Measurements from ENCODE around the gene PRKCA.

The PRKCA gene

DNA sequence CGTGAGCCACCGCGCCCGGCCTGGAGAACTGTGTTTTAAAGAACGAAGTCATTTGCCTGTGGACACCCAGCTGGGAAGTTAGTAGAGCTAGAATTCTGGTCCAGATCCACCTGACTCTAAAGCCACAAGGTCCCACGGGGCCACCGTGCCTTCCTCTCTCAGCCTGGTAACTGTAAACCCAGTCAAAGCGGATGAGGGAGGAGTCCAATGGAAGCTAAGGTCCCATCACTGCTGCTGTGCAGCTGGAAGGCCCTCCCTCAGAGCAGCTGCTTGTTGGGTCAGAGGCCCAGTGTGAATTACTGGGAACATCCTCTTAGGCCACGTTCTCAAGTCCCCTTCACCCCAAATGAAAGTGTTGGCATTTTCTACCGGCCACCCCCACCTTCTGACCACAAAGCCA, 483.7 kb downstream of the PRKCA start:
- no peak overlapping the region for H2AFZ ChIP-seq (ENCODE audit: low read depth, low read length)
- peaks cover 3% of the 10 kb centered on the region; the same call in 1 of the 2 replicates for H3K4me1 ChIP-seq (ENCODE audit: low read length)
- no peaks in the 10 kb centered on the region for H3K27me3 ChIP-seq (ENCODE audit: low read depth, low read length)
- H3K4me3 ChIP-seq (ENCODE audit: low read length), result no peak overlapping the region
- no peaks in the 10 kb centered on the region for H3K36me3 ChIP-seq (replicated peaks; ENCODE audit: low read depth, low read length)
- no peak overlapping the region for H3K9ac ChIP-seq (ENCODE audit: low read length)
- H3K9me3 ChIP-seq (ENCODE audit: insufficient read depth, low read length), result no peaks in the 10 kb centered on the region
- no peak for TF ChIP-seq EZH2phosphoT487 (IDR thresholded peaks at IDR 0.05; ENCODE audit: low read depth)
- TF ChIP-seq, protein P1, sequence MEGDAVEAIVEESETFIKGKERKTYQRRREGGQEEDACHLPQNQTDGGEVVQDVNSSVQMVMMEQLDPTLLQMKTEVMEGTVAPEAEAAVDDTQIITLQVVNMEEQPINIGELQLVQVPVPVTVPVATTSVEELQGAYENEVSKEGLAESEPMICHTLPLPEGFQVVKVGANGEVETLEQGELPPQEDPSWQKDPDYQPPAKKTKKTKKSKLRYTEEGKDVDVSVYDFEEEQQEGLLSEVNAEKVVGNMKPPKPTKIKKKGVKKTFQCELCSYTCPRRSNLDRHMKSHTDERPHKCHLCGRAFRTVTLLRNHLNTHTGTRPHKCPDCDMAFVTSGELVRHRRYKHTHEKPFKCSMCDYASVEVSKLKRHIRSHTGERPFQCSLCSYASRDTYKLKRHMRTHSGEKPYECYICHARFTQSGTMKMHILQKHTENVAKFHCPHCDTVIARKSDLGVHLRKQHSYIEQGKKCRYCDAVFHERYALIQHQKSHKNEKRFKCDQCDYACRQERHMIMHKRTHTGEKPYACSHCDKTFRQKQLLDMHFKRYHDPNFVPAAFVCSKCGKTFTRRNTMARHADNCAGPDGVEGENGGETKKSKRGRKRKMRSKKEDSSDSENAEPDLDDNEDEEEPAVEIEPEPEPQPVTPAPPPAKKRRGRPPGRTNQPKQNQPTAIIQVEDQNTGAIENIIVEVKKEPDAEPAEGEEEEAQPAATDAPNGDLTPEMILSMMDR (IDR thresholded peaks at IDR 0.05; ENCODE audit: low read depth, low read length), result no peak
- no peak overlapping the region for H3K27ac ChIP-seq (ENCODE audit: low read length)
- no peaks in the 10 kb centered on the region for H3K79me2 ChIP-seq (ENCODE audit: low read length)
- no peaks in the 10 kb centered on the region for H4K20me1 ChIP-seq (ENCODE audit: insufficient read depth, low read length)
- H3K4me2 ChIP-seq (ENCODE audit: low read length), result no peak overlapping the region

DNA sequence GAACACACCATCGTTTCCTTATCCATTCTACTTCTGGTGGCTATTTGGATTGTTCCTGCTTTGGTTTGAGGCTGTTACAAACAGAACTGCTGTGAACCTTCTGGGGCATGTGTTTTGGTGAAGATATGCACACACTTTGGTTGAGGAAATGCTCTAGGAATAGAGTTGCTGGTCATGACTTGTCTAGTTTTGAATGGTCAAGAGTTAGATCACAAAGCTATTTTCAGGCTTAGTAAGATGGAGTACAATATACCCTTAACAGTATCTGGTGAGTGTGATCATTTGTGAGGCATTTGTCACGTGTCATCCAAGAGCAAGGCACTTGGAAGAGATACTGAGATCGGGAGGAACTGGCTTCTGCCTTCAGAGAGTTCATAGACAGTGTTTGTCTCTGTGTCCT, 485.5 kb downstream of the PRKCA start:
- Histone ChIP-seq H3K4me3 (ENCODE audit: low read length) (no peak overlapping the region), H3K36me3 (replicated peaks; ENCODE audit: low read depth, low read length) (no peaks in the 10 kb centered on the region), H3K9me3 (ENCODE audit: insufficient read depth, low read length) (no peaks in the 10 kb centered on the region), H3K27me3 (ENCODE audit: low read depth, low read length) (no peaks in the 10 kb centered on the region), H2AFZ (ENCODE audit: low read depth, low read length) (no peak overlapping the region), H3K4me1 (ENCODE audit: low read length) (no peaks in the 10 kb centered on the region), H4K20me1 (ENCODE audit: insufficient read depth, low read length) (no peaks in the 10 kb centered on the region), H3K9ac (ENCODE audit: low read length) (no peak overlapping the region), H3K27ac (ENCODE audit: low read length) (no peak overlapping the region), H3K4me2 (ENCODE audit: low read length) (no peak overlapping the region), H3K79me2 (ENCODE audit: low read length) (no peaks in the 10 kb centered on the region)
- TF ChIP-seq, protein P1 (IDR thresholded peaks at IDR 0.05; ENCODE audit: low read depth, low read length), result no peak
- TF ChIP-seq EZH2phosphoT487 (IDR thresholded peaks at IDR 0.05; ENCODE audit: low read depth), result no peak

DNA sequence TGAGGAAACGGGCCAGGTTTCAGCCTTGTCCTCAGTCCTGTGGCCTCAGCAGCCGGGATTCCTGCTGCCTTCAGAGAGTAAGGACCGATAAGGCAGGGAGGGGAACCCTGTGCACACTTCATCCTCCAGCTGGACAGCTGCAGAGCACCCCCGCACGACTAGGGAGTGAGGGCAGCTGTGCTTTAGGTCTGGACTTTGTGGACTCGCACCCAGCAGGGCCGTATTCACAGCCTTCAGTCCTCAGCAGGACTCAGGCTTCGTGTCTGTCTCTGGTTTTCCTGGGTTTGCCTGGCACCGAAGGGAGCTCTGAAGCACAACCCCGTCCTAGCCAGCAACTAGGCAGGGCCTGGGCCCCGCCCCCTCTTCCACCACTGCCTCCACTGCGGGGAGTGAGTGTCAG, 486.7 kb downstream of the PRKCA start:
- no peaks in the 10 kb centered on the region for H3K27me3 ChIP-seq (ENCODE audit: low read depth, low read length)
- H2AFZ ChIP-seq (ENCODE audit: low read depth, low read length), result no peak overlapping the region
- H3K36me3 ChIP-seq (replicated peaks; ENCODE audit: low read depth, low read length), result no peaks in the 10 kb centered on the region
- H3K4me3 ChIP-seq (ENCODE audit: low read length), result no peak overlapping the region
- no peaks in the 10 kb centered on the region for H3K79me2 ChIP-seq (ENCODE audit: low read length)
- no peaks in the 10 kb centered on the region for H3K4me1 ChIP-seq (ENCODE audit: low read length)
- H3K9ac ChIP-seq (ENCODE audit: low read length), result no peak overlapping the region
- TF ChIP-seq, protein P1 (IDR thresholded peaks at IDR 0.05; ENCODE audit: low read depth, low read length), result no peak
- no peaks in the 10 kb centered on the region for H4K20me1 ChIP-seq (ENCODE audit: insufficient read depth, low read length)
- H3K27ac ChIP-seq (ENCODE audit: low read length), result no peak overlapping the region
- no peaks in the 10 kb centered on the region for H3K9me3 ChIP-seq (ENCODE audit: insufficient read depth, low read length)
- H3K4me2 ChIP-seq (ENCODE audit: low read length), result no peak overlapping the region

DNA sequence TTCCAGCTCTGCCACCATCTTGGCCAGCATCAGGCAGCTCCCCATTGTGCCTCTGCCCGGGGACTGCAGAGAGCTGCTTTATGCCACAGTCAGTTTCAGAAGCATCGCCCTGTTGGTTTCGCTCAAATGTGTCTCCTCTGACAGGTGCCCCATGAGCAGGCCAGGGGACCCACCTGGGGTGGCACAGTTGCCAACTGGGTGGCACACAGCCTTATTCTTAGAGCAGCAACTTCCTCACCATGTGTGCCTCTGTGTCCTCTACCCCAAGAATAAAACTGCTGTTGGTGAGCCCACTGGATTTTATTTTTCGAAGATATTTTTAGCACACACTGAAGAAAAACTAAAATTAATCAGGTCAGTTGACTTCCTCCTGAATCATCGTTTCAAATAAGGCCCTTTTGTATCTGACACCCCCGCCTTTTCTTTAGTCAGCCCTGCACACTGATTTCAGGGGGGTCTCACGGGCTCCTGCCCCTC, 487.6 kb downstream of the PRKCA start:
- Histone ChIP-seq H3K27ac (ENCODE audit: low read length) (no peak overlapping the region), H3K4me1 (ENCODE audit: low read length) (no peaks in the 10 kb centered on the region), H3K4me2 (ENCODE audit: low read length) (no peak overlapping the region), H3K27me3 (ENCODE audit: low read depth, low read length) (no peaks in the 10 kb centered on the region), H3K4me3 (ENCODE audit: low read length) (no peak overlapping the region), H3K36me3 (replicated peaks; ENCODE audit: low read depth, low read length) (no peaks in the 10 kb centered on the region), H3K9ac (ENCODE audit: low read length) (no peak overlapping the region), H3K79me2 (ENCODE audit: low read length) (no peaks in the 10 kb centered on the region), H4K20me1 (ENCODE audit: insufficient read depth, low read length) (no peaks in the 10 kb centered on the region), H2AFZ (ENCODE audit: low read depth, low read length) (no peak overlapping the region), H3K9me3 (ENCODE audit: insufficient read depth, low read length) (no peaks in the 10 kb centered on the region)
- TF ChIP-seq, protein P1 (IDR thresholded peaks at IDR 0.05; ENCODE audit: low read depth, low read length), result no peak
- no peak for TF ChIP-seq EZH2phosphoT487 (IDR thresholded peaks at IDR 0.05; ENCODE audit: low read depth)
